GM18499 (cell line): ENCODE results near the gene POMC.
"Not testable (repeated sequence)": the region's sequence is repeated elsewhere in the genome, so short reads cannot be mapped to it uniquely, and the experiment has no call there.

Experiments used
- ATAC-seq: cut with Tn5 transposase; IDR thresholded peaks from one replicate; pipeline ENCODE4 v1.9.1; 2021; ENCODE audit warnings: moderate number of reproducible peaks; ENCODE audit not compliant: insufficient read depth, unreplicated experiment

Gene POMC

DNA sequence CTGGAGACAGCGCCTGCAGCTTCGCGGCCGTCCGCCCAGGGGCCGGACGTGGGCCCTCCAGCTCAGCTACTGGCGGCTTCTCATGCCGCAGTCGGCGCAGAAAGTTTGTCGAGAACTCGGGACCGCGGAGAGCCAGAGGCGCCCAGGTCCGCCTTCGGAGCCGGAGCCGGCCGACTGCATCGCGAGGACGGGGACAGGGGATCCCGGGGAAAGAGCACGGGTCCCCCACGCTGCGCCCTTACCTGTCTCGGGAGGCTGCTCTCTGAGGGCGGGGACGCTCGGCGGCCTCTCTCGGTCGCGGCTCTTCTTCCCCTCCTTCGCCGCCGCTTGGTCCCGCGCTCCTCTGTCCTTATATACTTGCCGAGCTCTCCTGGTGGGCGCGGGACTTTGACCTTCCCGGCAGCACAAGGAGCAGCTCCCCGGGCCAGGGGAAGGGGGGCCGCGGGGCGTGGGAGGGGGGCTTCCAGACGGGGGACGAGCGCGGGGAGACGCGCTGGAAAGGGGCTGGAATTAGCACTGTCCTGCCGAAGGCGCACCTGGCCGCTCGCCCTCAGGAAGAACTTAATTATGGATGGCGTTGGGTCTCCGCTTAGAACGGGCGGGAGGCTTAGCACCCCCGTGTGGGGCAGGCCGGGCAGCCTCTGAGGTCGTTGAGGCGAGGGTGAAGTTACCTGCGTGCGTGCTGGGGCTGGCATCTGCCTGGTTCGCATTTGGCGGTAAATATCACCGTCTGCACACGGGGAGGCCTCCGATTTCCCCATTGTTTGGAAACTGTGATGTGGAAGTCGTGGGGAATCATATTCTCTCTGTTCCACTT, at the start of gene POMC:
TSS of gene POMC (minus strand) at position 325 of the 817 bp plus-strand sequence. CDS start 3,808 bp downstream, outside the sequence.
- no peak for ATAC-seq

DNA sequence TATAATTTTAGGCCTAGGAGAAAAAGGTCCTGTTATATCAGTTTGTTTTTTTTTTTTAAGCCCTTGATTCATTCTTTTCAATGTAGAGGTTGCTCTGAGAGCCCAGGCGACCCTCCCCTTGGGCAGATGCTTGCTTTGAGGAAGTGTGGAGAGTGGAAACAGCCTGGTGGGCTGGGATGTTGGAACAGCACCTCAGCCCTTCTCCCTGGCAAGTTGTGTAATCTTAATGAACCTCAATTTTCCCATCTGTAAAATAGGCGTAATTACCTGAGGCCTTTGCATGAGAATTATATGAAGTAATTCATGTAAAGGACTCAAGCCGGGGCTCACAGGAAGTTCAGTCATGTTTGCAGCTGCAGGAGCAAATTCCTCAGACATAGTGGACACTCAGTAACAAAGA, 49.7 kb upstream of the POMC start:
- no peak for ATAC-seq

DNA sequence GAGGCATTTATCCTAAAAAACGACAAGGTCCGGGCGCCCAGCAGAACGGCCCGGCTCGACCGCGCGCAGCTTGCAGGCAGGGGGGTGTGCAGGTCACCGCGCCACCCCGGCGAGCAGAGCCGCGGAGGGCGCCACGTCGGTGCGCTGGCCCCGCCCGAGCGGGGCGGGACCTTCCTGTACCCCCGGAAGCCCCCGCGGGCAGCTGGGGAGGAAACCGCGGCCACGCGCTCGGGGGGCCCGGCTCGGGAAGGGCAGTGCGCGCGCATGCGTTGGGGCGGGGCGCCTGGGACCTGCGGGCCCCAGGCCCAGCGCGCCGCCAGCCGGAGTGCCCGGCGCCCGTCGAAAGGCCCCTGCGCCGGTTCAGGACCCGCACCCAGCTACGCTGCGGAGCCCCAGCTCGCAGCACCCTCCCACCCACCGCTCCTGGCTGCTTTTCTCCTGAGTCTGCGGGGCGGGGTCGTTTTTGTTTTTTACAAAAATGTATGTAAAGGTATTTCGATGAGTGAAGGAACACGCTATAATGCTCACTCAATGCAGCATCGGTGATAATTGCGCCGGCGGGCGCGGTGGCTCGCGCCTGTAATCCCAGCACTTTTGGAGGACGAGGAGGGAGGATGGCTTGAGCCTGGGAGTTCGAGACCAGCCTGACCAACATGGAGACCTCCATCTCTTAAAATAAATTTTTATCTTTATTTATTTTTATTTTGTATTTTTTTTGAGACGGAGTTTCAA, 47.7 kb upstream of the POMC start:
- ATAC-seq = no peak

DNA sequence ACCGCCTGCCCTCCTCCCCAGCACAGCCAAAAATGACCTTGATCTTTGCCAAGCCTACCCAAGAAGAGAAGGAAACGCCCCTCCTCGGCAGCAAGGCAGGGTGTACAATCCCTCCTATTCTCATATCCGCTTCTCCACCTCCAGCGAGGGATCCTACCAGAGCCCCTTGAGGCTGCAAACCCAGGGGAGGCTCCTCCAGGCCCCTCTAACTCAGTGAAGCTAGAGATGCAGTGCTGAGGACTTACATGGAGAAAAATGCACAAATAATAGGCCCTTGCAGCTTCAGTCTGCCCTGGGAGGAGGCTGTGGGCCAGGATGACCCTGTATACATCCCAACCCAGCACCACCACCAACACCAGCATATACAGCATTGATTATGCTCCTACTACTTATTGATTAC, 46.9 kb upstream of the POMC start:
- no peak for ATAC-seq

DNA sequence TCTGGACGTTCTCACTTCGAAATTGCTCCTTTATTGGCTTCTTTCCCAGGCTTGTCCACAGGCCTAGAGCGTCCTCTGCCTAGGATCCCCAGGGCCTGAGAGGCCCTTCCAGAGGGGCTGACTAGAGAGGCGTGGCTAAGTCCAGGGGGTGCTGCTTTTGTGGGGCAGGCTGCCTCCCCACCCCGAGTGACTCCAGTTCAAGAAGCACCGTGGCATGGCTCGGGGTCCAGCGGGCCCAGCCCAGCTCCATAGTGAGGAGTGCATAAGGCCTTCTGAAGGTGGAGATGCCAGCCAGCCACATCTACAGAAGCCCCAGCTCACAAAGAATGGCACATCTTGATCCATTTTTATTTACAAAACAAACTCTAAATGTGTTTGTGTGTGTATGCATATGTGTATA, 44.8 kb upstream of the POMC start:
- no peak for ATAC-seq

DNA sequence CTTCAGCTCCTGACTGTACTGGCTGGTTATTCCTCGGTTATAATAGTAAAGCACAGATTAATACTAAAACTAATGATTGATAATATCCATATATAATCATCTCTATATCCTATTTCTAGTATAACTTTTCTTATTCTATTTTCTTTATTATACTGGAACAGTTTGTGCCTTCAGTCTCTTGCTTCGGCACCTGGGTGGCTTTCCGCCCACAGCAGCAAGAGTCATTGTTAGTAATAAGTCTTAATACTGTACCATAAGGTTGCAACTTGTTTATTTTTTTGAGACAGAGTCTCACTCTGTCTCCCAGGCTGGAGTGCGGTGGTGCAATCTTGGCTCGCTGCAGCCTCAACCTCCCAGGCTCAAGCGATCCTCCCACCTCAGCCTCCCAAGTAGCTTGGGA, 42.5 kb upstream of the POMC start:
- ATAC-seq = not testable (repeated sequence)

DNA sequence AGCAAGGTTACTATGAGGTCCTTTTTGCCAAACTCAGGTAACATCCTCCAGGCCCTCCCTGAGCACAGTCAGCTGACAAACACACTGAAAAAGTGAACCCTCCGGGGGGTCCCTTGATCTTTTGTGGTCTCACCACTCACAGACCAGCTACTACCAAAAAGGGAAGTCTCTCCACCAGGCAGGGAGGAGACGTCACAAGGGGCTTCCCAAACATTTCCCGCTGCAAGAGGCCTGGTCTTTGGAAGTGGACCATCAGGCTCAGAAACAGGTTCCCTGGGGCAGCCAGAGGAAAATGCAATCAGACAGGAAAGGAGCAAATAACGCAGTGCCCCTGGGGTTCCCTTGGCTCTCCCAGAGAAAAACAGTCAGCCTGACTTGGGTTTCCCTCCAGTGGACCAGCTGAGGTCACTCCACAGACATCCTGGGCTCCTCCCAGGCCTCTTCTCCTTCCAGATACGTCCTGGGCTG, 38.7 kb upstream of the POMC start:
- ATAC-seq = no peak

DNA sequence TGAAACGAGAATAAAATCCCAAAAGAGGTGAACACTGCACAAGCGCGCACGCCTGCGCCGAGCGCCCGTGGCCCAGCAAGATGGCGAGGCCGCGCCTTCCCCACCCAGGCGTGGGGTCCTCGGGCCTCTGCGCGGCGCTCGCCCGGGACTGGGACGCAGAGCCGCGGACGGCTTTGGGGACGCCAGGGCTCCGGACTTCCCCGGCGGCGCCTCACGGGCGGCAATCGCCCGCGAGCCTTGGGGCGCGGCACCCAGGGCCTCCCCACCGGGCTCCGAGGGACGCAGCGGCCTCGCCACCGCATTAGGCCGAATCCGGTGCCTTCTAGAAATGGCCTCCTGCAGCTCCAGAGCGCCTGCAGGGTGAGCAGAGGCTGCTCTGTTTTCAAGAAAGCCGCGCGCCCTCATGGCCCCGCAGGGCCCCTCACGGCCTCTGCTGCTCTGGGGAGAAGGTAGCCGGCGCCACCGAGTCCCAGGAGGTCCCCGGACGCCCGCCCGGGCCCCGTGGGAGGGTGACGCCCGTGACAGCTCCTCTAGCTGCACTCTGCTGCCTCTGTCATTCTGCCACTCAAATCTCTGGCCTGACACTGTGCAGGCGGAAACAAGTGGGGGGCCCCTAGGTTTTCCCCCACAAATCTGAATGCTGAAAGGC, 35.9 kb upstream of the POMC start:
- no peak for ATAC-seq

DNA sequence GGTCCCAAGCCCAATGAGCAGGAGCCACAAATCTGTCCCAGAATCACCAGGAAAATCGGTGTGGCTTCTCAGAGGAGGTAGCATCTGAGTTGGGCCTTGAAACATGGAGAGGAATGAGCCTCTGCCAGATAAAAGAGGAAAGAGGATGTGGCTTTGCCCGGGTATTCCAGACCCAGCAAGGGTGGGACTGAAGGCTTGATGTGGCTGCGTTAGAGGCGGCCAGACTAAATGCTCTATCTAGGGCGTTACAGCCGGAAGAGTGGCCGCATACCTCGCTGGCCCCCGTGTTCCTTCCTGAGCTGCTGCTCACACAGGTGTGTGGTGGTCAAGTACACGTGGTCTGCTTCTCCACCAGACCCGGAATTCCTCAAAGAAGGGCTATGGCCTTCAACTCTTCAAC, 33.9 kb upstream of the POMC start:
- no peak for ATAC-seq

DNA sequence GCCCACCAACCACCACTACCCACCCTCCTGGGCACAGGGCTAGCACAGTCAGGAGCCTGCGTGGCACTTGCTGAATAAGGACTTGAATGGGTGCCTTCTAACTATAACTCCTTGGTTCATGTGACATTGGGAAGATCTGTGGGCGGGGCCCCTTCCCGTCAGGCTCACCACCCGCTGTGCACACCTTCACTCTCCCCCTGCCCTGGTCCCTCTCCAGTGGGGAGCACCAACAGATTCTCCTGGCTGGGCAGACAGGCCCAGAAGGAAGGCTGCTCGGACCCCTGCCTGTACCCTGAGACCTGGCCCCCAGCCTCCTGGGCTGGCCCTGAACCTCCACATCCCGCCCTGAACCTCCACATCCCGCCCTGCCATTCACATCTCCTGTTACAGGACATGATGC, 33.4 kb upstream of the POMC start:
- ATAC-seq = no peak

DNA sequence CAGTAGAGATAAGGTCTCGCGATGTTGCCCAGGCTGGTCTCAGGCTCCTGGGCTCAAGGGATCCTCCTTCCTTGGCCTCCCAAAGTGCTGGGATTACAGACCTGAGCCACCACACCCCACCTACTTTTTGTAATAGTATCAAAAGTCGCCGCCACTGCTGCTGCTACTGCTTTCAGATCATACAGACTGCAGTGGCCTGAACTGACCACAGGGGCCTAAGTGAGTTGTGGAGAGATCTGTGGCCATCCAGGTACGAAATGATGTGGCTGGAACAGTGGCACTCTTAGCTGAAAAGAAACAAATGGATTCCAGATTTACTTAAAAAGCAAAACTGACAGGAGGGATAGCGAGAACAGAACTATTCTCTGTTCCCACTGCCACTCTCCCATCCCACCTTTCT, 32.9 kb upstream of the POMC start:
- ATAC-seq = no peak

DNA sequence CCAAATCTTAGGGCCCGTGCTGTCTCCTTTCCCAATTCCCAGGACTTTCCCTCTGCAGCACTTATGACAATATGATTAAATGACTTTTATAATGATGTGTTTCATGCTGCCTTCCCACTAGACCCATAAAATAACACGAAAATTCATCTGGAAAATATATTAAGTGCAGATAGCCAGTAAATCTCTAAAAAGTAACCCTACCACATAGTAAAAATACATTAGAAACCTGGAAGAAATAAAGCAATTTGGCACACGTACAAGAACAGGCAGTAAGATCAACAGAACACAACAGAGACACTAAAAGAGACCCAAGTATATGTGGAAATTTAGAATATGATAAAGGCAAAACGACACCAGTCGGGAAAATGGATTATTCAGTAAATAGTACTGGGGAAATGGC, 30.2 kb upstream of the POMC start:
- no peak for ATAC-seq

DNA sequence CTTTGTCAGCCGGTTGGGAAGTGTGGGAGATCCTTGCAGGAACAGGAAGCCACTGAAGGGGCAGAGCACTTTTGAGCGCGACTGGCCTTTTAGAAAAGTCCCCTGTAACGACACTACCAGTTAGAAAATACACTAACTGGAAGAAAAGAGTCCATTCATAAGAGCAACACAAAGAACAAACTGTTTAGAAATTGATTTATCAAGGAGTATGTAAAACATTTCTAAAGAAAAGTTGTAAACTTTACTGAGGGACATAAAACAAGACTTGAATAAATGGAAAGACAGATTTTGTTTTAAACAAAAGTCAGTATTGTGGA, 29.8 kb upstream of the POMC start:
- no peak for ATAC-seq

DNA sequence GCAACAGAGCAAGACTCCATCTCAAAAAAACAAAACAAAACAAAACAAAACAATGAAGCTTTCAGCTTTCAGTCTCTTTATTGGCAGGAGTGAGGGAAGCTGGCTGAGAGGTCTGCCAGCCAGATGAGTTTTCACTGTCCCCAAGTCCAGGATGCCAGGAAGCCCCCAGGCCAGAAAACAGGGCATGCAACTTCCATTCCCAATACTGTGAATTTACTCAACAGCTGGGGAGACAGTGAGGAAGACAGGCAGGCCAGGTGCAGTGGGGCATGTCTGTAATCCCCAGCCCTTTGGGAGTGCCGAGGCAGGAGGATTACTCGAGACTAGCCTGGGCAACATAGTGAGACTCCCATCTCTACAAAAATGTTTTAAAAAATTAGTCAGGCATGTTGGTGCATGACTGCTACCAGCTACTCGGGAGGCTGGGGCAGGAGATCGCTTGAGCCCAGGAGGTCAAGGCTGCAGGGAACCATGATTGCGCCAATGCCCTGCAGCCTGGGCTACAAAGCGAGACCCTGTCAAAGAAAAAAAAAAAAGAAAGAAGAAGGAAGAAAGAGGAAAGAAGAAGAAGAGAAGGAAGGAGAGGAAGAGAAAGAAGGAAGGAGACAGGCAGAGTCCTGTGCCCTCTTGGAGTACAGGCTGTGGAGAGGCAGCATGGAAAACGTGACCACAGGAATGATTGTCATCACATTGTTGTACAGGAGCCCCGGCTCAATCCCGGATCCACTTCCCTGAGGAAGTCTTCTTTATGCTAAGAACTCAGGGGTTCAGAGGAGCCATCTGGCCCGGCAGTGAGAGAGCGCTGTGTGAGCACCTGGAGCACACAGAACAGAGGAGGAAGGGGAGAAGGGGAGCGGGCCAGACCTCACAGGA, 29.2 kb upstream of the POMC start:
- ATAC-seq = no peak

DNA sequence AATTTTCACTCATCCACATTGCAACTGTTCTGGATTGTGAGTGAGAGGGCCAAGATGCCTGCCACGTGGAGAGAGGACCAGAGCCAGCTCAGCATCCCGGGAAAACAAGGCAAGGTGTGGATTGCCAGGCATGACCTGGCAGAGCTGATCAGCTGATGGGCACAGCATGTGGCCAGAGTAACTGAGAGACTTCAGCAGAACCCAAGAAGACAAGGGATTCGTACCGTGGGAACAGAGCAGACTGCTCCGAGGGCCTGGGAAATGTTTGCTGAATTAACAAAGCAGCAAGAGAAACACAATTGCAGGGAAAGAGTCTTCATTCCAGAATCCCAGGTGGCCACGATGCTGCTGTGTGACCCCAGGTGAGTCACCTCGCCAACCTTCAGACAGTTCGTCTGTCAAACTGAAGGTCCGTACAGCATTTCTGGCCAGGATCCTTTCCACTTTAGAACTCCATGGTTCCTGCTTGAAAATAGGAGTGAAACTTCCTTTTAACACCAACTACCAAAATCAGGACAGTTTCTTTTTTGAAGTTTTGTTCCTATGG, 26.3 kb upstream of the POMC start:
- ATAC-seq = no peak

DNA sequence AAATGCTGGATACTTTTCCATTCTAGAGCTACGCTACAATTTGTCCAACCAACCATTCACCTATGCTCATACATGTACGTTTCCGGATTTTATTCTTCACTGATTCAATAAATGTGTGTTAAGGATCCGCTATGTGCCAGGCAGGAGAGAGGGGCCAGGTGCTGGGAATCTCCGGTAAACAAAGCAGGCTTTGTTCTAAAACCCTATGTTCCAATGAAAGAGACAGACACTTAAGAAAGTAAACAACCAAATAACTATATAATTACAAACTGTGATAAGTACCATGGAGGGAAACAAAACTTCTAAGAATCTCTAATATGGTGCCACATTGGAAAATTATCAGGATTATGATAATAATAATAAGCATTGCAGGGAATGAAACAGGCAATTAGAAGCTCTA, 22.2 kb upstream of the POMC start:
- no peak for ATAC-seq

DNA sequence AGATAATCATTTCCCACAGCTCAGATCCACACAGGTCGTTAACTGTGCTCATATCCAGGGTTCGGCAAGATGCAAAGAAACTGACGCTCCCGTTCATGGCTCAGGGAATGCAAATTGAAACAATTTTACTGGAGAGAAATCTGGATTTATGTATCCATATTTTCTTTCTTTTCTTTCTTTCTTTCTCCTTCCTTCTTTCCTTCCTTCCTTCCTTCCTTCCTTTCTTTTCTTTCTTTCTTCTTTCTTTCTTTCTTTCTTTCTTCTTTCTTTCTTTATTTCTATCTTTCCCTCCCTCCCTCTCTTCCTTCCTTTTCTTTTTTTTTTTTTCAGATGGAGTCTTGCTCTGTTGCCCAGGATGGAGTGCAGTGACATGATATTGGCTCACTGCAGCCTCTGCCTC, 20.0 kb upstream of the POMC start:
- no peak for ATAC-seq

DNA sequence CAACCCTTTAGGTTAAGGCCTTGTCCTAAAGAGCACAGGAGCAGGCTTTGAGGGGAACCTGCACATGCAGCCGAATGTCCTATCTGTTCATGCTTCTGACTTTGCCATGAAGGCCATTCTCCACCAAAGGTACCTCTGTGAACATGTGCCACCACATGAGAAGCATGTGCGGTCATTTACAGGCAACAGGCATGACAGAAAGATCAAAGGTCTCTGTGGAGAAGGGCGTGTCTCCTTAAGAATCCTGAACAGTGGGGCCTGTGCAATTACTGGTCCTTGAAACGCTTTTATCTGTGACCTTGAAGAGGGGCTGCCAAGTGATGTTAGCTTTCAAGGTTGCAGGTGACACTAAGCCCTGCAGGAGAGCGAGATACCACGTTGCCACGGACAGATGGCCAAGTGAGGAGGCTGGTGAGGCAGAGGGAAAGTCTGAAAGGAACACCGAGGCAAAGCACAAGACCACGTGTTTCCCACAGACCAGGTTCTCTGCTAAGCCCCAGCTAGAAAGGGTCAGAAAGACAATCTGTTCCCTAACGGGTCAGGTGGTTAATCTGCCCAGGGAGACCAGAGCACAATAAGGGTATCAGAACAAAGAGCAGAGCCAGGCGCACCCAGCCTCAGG, 19.5 kb upstream of the POMC start:
- ATAC-seq = no peak

DNA sequence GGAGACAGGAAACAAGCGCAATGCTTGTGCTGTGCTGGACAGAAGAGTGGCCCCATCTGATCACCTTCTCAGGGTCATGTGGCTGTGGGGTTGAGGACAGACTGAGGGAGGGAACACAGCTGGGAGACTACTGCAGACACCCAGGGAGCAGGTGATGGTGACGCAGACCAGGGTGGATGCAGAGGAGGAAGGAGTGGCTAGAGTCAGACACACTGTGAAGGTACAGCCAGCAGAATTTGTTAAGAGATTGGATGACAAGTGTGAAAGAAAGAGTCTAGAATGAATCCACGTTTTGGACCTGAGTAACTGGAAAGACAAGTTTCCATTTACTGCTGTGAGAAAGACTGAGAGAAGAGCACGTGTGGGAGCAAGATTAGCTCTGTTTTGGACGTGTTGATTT, 15.9 kb upstream of the POMC start:
- no peak for ATAC-seq

DNA sequence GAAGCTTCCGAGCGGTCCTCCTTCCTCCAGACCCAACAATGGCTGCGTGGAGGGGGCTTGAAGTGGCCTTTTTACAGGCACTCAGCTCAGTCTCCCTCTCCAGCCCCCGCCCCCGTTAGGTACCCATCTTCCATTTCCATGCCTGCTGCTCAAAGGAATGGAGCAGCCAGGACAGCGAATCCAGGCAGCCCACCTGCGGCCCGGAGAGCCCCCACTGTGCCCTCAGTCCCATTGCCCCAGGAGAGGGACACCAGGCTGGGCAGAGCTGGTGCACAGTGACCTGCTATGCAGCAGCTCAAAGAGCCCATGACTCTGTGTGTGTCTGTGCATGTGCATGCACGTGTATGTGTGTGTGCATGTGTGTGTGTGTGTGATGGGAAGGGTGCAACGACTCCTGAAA, 10.6 kb upstream of the POMC start:
- no peak for ATAC-seq
